ENCODE measurements around the gene CLASP1.

DNA sequence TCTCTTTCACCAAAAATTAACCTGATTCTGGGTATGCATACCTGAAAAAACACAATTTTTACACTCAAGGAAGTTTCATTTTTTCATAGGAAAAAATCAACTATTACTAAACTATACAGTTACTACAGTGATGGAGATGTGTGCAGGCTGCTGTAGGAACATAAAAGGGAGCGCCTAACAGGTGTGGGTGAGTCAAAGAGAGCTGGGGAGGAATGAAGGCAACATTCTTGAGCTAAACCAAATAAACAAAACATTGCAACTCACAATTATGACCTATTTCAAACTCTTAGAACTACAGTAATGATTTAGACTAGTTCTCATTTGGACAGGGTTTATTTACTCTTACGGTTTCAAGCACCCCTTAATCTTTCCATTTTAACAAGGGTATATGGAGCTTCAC lies 13.4 kb upstream of the CLASP1 start:
- TF ChIP-seq EP300 (IDR thresholded peaks at IDR 0.05), result no peak
- TF ChIP-seq, protein P1, sequence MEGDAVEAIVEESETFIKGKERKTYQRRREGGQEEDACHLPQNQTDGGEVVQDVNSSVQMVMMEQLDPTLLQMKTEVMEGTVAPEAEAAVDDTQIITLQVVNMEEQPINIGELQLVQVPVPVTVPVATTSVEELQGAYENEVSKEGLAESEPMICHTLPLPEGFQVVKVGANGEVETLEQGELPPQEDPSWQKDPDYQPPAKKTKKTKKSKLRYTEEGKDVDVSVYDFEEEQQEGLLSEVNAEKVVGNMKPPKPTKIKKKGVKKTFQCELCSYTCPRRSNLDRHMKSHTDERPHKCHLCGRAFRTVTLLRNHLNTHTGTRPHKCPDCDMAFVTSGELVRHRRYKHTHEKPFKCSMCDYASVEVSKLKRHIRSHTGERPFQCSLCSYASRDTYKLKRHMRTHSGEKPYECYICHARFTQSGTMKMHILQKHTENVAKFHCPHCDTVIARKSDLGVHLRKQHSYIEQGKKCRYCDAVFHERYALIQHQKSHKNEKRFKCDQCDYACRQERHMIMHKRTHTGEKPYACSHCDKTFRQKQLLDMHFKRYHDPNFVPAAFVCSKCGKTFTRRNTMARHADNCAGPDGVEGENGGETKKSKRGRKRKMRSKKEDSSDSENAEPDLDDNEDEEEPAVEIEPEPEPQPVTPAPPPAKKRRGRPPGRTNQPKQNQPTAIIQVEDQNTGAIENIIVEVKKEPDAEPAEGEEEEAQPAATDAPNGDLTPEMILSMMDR (IDR thresholded peaks at IDR 0.05), result no peak

Measured in sigmoid colon (tissue), 4 donors.